PC-9 (cell line): ENCODE data around the gene OGFOD1.

Experiments
- EZH2 ChIP-seq: fragments of 200-600 bp; sonication (generic); IDR thresholded peaks from 2 replicates; pipeline ENCODE4 v1.8.0; 2017; ENCODE audit warnings: antibody characterized with exemption, low read depth
- TF ChIP-seq, protein P1 (sequence below): fragments of 200-600 bp; sonication (generic); conservative IDR thresholded peaks from 2 replicates; pipeline ENCODE4 v1.6.1; 2017; ENCODE audit warnings: mixed run types, antibody characterized with exemption, mild to moderate bottlenecking, moderate library complexity

DNA sequence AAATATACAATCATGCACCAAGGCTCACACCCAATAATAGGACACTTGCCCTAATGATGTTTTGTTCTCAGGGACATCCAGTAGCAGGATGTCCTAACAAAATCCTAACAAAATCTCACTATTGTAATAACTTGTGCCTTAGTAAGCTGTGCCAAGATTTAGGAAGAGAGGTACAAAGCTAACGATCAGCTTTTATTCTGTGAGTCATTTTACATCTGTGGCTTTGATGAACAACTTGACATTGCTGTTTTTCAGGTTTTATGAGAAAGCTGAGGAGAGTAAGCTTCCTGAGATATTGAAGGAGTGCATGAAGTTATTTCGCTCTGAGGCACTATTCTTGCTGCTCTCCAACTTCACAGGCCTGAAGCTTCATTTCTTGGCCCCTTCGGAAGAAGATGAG is 18.9 kb downstream of the OGFOD1 start:
- TF ChIP-seq, protein P1, sequence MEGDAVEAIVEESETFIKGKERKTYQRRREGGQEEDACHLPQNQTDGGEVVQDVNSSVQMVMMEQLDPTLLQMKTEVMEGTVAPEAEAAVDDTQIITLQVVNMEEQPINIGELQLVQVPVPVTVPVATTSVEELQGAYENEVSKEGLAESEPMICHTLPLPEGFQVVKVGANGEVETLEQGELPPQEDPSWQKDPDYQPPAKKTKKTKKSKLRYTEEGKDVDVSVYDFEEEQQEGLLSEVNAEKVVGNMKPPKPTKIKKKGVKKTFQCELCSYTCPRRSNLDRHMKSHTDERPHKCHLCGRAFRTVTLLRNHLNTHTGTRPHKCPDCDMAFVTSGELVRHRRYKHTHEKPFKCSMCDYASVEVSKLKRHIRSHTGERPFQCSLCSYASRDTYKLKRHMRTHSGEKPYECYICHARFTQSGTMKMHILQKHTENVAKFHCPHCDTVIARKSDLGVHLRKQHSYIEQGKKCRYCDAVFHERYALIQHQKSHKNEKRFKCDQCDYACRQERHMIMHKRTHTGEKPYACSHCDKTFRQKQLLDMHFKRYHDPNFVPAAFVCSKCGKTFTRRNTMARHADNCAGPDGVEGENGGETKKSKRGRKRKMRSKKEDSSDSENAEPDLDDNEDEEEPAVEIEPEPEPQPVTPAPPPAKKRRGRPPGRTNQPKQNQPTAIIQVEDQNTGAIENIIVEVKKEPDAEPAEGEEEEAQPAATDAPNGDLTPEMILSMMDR, result no peak
- no peak for TF ChIP-seq EZH2
